ENCODE data around the gene SUPT4H1. TPM values are rescaled to one million over a fixed set of nuclear protein-coding genes. Genes with fewer than 3 reads are reported as not detected.

Gene SUPT4H1
- total RNA-seq, 1 experiment from 2014 or later = 100.0 TPM

DNA sequence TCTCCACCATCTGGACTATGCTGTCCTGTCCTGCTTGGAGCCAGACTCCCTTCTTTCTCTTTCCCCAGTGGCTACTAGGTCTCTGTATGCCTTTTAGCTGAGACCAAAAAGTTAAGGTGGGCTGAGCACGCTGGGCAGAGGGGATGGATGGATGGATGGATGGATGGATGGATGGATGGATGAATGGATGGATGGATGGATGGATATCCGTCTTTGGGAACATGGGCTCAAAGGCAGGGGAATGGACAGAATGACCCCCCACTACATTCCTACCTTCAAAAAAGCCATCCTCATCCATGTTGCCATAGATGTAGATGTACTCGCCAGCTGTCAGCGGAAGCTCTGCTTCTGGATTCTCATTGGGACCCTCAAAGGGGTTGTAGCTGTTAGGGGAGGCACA lies 36.3 kb downstream of the SUPT4H1 start:
- ChIA-PET CTCF (interaction anchor here (0.6 to 3.6 kb wide), 4 partner anchors 10 to 839 kb away, joined by 3 to 61 read pairs (median 4); partner anchors contain the start of genes RNF43 and SKA2), POLR2A (ENCODE audit: unreplicated experiment) (no interaction called here)
- Histone ChIP-seq H3K4me2 (ENCODE audit: low read length) (no peak overlapping the region), H3F3A (ENCODE audit: low read length, unreplicated experiment) (no peaks in the 10 kb centered on the region), H3K27me3 (ENCODE audit: low read length) (no peaks in the 10 kb centered on the region), H3K9me3 (ENCODE audit: low read length) (no peaks in the 10 kb centered on the region), H4K20me1 (ENCODE audit: low read length) (no peaks in the 10 kb centered on the region), H2AFZ (ENCODE audit: low read length) (no peak overlapping the region), H3K36me3 (ENCODE audit: low read depth, low read length) (no peaks in the 10 kb centered on the region), H3K4me1 (ENCODE audit: insufficient read depth, low read length) (peaks cover 17% of the 10 kb centered on the region), H3K79me2 (ENCODE audit: low read length) (no peaks in the 10 kb centered on the region), H3K27ac (ENCODE audit: low read length) (no peak overlapping the region), H3K9ac (ENCODE audit: low read length) (no peak overlapping the region), H3K9me2 (replicated peaks; ENCODE audit: low read length) (no peaks in the 10 kb centered on the region), H3K4me3 (ENCODE audit: low read length) (no peak overlapping the region)
- ATAC-seq = no peak
- no peak for DNase-seq
- BruUV-seq (replicated peaks) = no TSS peak
- intact Hi-C loops (cut with micrococcal nuclease) = no loop called here
- no peak for TF ChIP-seq EZH2 (IDR thresholded peaks at IDR 0.05; ENCODE audit: low read length, unreplicated experiment)
- no peak for TF ChIP-seq EZH2phosphoT487 (IDR thresholded peaks at IDR 0.05; ENCODE audit: borderline replicate concordance, low read length)
- TF ChIP-seq, protein P1, sequence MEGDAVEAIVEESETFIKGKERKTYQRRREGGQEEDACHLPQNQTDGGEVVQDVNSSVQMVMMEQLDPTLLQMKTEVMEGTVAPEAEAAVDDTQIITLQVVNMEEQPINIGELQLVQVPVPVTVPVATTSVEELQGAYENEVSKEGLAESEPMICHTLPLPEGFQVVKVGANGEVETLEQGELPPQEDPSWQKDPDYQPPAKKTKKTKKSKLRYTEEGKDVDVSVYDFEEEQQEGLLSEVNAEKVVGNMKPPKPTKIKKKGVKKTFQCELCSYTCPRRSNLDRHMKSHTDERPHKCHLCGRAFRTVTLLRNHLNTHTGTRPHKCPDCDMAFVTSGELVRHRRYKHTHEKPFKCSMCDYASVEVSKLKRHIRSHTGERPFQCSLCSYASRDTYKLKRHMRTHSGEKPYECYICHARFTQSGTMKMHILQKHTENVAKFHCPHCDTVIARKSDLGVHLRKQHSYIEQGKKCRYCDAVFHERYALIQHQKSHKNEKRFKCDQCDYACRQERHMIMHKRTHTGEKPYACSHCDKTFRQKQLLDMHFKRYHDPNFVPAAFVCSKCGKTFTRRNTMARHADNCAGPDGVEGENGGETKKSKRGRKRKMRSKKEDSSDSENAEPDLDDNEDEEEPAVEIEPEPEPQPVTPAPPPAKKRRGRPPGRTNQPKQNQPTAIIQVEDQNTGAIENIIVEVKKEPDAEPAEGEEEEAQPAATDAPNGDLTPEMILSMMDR (conservative IDR thresholded peaks at IDR 0.05; ENCODE audit: low read depth, low read length) = no peak

DNA sequence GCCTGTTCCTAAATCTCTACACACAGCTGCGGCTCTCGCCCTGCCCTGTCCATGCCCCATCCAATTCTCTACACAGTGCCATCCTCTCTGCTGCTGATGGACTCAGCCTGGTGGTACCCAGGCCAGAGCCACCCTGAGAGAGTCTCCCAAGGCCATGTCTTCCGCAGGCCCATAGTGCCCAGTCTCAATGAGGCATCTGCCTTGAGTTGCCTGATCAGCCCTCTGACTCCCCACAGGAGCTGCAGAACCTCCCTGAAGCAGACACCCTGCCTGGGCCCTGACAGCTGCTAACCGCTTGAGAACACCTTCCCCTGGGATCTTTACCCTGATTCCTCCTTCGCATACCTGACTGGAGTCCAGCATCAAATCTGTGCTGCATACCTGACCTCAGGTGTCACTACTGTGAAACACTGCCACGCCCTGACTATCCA lies 36.7 kb downstream of the SUPT4H1 start:
- H3K27ac ChIP-seq (ENCODE audit: low read length) = no peak overlapping the region
- H2AFZ ChIP-seq (ENCODE audit: low read length) = no peak overlapping the region
- no peak overlapping the region for H3K4me2 ChIP-seq (ENCODE audit: low read length)
- no peaks in the 10 kb centered on the region for H4K20me1 ChIP-seq (ENCODE audit: low read length)
- ATAC-seq = peak; percentile 17; the same call in 1 of the 2 replicates
- no peak overlapping the region for H3K9ac ChIP-seq (ENCODE audit: low read length)
- intact Hi-C loops (cut with micrococcal nuclease) = no loop called here
- H3K79me2 ChIP-seq (ENCODE audit: low read length) = no peaks in the 10 kb centered on the region
- ChIA-PET POLR2A (ENCODE audit: unreplicated experiment) (no interaction called here), CTCF (interaction anchor here (0.6 to 3.6 kb wide), 3 partner anchors 11 to 840 kb away, joined by 3 to 61 read pairs (median 4); partner anchors contain the start of genes RNF43 and SKA2)
- H3K4me3 ChIP-seq (ENCODE audit: low read length) = no peak overlapping the region
- H3K9me3 ChIP-seq (ENCODE audit: low read length) = no peaks in the 10 kb centered on the region
- DNase-seq = peak; percentile 72
- peaks cover 17% of the 10 kb centered on the region for H3K4me1 ChIP-seq (ENCODE audit: insufficient read depth, low read length)
- H3F3A ChIP-seq (ENCODE audit: low read length, unreplicated experiment) = no peaks in the 10 kb centered on the region
- no peaks in the 10 kb centered on the region for H3K36me3 ChIP-seq (ENCODE audit: low read depth, low read length)
- no TSS peak for BruUV-seq (replicated peaks)
- no peaks in the 10 kb centered on the region for H3K9me2 ChIP-seq (replicated peaks; ENCODE audit: low read length)
- TF ChIP-seq, protein P1 (conservative IDR thresholded peaks at IDR 0.05; ENCODE audit: low read depth, low read length) = no peak
- TF ChIP-seq EZH2phosphoT487 (IDR thresholded peaks at IDR 0.05; ENCODE audit: borderline replicate concordance, low read length) = no peak
- no peak for TF ChIP-seq EZH2 (IDR thresholded peaks at IDR 0.05; ENCODE audit: low read length, unreplicated experiment)
- no peaks in the 10 kb centered on the region for H3K27me3 ChIP-seq (ENCODE audit: low read length)

DNA sequence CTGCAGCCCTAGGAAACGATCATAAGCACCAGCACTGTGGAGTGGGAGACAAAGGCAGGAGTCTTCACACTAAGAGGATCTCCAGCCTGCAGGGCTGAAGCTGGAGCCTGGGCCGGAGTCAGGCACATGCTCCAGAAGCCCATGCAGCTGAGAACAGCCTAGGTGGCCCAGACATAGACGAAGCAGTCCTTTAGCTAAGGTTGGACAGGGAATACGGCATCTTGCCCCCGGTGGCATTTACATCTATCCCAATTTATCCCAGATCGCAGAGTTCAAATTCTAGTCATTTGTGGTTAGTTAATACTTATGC lies 37.3 kb downstream of the SUPT4H1 start:
- no peak overlapping the region for H2AFZ ChIP-seq (ENCODE audit: low read length)
- no TSS peak for BruUV-seq (replicated peaks)
- H3K36me3 ChIP-seq (ENCODE audit: low read depth, low read length) = no peaks in the 10 kb centered on the region
- no peaks in the 10 kb centered on the region for H4K20me1 ChIP-seq (ENCODE audit: low read length)
- ATAC-seq (no peak), DNase-seq (no peak)
- H3K4me2 ChIP-seq (ENCODE audit: low read length) = no peak overlapping the region
- no peak overlapping the region for H3K4me3 ChIP-seq (ENCODE audit: low read length)
- no peaks in the 10 kb centered on the region for H3K79me2 ChIP-seq (ENCODE audit: low read length)
- ChIA-PET CTCF (interaction anchor here (3.6 kb wide), 1 partner anchor 102 kb away, joined by 61 read pairs; the partner anchor contains the start of gene RNF43), POLR2A (ENCODE audit: unreplicated experiment) (no interaction called here)
- intact Hi-C loops (cut with micrococcal nuclease) = no loop called here
- H3K4me1 ChIP-seq (ENCODE audit: insufficient read depth, low read length) = peaks cover 17% of the 10 kb centered on the region
- no peak overlapping the region for H3K27ac ChIP-seq (ENCODE audit: low read length)
- TF ChIP-seq EZH2phosphoT487 (IDR thresholded peaks at IDR 0.05; ENCODE audit: borderline replicate concordance, low read length) (no peak), EZH2 (IDR thresholded peaks at IDR 0.05; ENCODE audit: low read length, unreplicated experiment) (no peak)
- TF ChIP-seq, protein P1 (conservative IDR thresholded peaks at IDR 0.05; ENCODE audit: low read depth, low read length) = no peak
- H3K27me3 ChIP-seq (ENCODE audit: low read length) = no peaks in the 10 kb centered on the region
- H3K9ac ChIP-seq (ENCODE audit: low read length) = no peak overlapping the region
- H3F3A ChIP-seq (ENCODE audit: low read length, unreplicated experiment) = no peaks in the 10 kb centered on the region
- H3K9me2 ChIP-seq (replicated peaks; ENCODE audit: low read length) = no peaks in the 10 kb centered on the region
- no peaks in the 10 kb centered on the region for H3K9me3 ChIP-seq (ENCODE audit: low read length)

All from PC-3 (cell line).